Measurements from ENCODE around the gene PRSS56. TPM values are rescaled to one million over a fixed set of nuclear protein-coding genes. Genes with fewer than 3 reads are reported as not detected.
A peak's percentile ranks its signal among the peaks of the same experiment; 100 is the strongest.

The PRSS56 gene
- total and polyA plus RNA-seq, 9 donors: 0.27 to 0.35 TPM; not detected in 7

DNA sequence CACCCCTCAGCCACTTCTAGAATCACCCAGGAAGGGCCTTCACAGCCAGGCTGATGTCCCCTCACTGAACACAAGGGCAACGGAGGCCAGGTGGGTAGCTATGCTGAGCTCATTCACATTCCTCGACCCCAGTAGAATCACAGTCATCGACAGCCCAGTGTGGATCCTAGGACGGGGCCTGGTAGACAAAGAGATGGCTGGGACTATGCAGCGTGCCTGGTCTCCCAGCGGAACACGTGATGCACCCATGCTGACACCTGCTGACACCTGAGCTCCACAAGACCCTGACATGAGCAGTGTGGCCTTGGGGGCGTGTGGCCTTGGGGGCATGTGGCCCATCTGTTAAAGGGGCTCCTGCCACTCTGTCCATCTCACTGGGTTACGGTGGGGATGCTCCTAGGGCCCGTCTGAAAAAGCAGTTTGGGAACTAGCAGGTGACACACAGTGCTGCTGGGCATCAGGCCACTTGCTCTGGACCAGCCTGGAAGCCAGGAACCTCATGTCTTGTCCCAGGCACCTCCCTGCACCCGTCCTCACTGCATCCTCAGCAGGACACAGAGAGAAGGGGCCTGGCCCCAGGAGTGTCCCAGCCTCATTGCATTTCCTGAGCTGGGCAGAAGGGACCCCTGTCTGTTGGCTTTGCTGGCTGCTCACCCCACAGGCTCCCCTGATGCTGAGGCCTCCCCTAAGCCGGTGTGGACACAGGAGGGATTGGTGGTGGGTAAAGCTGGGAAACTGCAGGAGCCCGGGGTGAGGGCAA is 42.3 kb upstream of the PRSS56 start:
- H3K27ac ChIP-seq: no peak overlapping the region
- no peaks in the 10 kb centered on the region for H3K27me3 ChIP-seq
- intact Hi-C loops (cut with DNase I): no loop called here
- no peaks in the 10 kb centered on the region for H3K9me3 ChIP-seq
- H3K4me3 ChIP-seq: no peak overlapping the region
- TF ChIP-seq EP300 (IDR thresholded peaks at IDR 0.05) (no peak), POLR2A (IDR thresholded peaks at IDR 0.05) (no peak)
- TF ChIP-seq, protein P1, sequence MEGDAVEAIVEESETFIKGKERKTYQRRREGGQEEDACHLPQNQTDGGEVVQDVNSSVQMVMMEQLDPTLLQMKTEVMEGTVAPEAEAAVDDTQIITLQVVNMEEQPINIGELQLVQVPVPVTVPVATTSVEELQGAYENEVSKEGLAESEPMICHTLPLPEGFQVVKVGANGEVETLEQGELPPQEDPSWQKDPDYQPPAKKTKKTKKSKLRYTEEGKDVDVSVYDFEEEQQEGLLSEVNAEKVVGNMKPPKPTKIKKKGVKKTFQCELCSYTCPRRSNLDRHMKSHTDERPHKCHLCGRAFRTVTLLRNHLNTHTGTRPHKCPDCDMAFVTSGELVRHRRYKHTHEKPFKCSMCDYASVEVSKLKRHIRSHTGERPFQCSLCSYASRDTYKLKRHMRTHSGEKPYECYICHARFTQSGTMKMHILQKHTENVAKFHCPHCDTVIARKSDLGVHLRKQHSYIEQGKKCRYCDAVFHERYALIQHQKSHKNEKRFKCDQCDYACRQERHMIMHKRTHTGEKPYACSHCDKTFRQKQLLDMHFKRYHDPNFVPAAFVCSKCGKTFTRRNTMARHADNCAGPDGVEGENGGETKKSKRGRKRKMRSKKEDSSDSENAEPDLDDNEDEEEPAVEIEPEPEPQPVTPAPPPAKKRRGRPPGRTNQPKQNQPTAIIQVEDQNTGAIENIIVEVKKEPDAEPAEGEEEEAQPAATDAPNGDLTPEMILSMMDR (IDR thresholded peaks at IDR 0.05): no peak
- peak in 3 of 5 donors; percentile 14 to 29 (median 20) for DNase-seq
- no peaks in the 10 kb centered on the region for H3K4me1 ChIP-seq (ENCODE audit: insufficient read depth)
- no peaks in the 10 kb centered on the region for H3K36me3 ChIP-seq
- 88 to 93% (median 89%) methylated on average over 13 of the region's 13 CpGs for WGBS, 3 donors

DNA sequence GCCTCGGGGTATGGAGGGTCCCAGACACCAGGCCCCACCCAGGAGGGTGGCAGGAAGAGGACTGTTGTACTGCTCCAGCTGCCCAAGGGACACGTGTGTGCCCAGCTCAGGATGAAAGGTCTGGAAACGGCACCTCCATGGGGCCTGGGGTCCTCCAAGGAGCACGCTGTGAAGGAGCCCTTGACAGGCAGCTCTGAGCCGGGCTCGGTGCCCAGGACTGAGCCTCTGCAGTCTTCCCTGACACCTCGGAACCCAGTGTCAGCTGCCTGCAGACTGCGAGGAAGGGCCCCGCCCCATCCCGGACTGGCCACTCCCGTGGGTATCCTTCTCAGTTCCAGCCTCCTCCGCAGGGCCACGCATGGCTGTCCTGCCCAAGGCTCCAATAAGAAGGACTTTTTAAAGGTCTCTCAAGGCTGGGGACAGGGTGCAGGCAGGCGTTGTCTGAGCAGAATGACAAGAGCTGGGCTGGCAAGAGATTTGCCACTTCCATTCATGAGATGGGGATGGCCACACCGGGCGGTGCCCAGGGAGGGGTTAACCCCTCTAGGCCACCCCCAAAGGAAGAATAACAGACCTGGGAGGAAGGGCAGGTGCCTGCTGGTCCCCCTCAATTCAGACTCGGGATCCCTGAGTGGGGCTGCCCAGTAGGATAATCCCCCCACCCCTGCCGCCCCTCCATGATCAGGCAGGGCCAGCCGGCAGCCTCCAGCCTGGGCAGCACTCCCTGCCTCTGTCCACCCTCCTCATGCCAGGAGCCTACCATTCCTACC is 41.4 kb upstream of the PRSS56 start:
- TF ChIP-seq EP300 (IDR thresholded peaks at IDR 0.05): no peak
- no peak for TF ChIP-seq POLR2A (IDR thresholded peaks at IDR 0.05)
- TF ChIP-seq, protein P1 (IDR thresholded peaks at IDR 0.05): no peak
- Histone ChIP-seq H3K27ac (no peak overlapping the region), H3K4me1 (ENCODE audit: insufficient read depth) (no peaks in the 10 kb centered on the region), H3K36me3 (no peaks in the 10 kb centered on the region), H3K27me3 (no peaks in the 10 kb centered on the region), H3K9me3 (no peaks in the 10 kb centered on the region), H3K4me3 (no peak overlapping the region)
- DNase-seq: peak; percentile 9 to 31 (median 21)
- 73 to 76% (median 76%) methylated on average over 18 to 19 of the region's 19 CpGs for WGBS, 3 donors
- intact Hi-C loops (cut with DNase I): no loop called here

DNA sequence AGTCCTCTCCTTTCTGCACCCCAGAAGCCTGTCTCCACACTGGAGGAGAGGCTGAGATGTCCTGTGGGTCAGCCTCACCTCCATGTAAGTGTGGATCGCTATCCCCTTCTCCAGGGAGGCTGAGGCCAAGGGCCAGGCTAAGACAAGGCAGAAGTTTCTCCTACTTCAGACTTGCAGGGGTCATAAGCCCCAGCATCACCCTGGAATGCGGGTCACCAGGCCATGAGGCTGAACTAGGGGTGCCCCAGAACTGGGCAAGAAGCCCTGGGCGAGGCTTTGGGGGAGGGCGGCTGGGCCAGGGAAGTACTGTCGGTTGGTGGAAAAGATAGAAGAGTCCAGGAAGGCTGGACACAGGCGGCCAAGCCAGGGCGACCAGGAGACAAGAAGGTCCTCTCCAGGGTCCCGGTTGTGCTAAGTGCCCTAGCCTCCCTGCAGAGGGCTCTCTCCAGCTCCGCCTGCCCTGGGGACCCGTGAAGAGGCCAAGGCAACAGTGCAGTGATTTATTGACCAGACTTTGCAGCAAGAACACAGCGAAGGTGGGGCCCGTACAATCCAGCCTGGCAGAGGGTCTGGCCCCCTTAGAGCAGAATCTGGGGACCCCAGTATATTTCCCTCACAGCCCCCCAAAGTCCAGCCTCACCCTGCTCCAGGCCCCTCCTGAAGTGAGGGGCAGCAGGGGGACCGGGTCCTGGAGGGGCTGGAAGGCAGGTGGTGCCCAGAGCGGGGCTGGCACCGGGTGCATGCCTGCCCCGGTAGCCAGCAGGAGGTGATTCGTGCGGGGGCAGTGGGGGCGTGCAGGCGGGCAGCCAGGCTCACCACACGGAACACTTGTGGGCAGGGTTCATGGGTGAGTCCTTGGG is 40.6 kb upstream of the PRSS56 start:
- 79 to 80% (median 79%) methylated on average over 21 of the region's 21 CpGs for WGBS, 3 donors
- intact Hi-C loops (cut with DNase I): no loop called here
- no peaks in the 10 kb centered on the region for H3K9me3 ChIP-seq
- H3K36me3 ChIP-seq: no peaks in the 10 kb centered on the region
- no peak overlapping the region for H3K27ac ChIP-seq
- DNase-seq: peak; percentile 2 to 29 (median 27)
- TF ChIP-seq EP300 (IDR thresholded peaks at IDR 0.05): no peak
- no peak for TF ChIP-seq POLR2A (IDR thresholded peaks at IDR 0.05)
- TF ChIP-seq, protein P1 (IDR thresholded peaks at IDR 0.05): no peak
- H3K4me3 ChIP-seq: no peak overlapping the region
- H3K27me3 ChIP-seq: no peaks in the 10 kb centered on the region
- no peaks in the 10 kb centered on the region for H3K4me1 ChIP-seq (ENCODE audit: insufficient read depth)

Data from ovary (tissue), 9 donors.